Coronary artery (tissue), 2 donors: Measurements from ENCODE around the gene OPCML.

Experiments
- DNase-seq: peaks from one replicate; pipeline ENCODE4 v3.0.0-alpha.2; 2017; ENCODE audit warnings: low spot score
- H3K27ac ChIP-seq, 2 donors: fragments of 200-600 bp; sonication (generic); one replicate each; pipeline ENCODE4 v1.5.1; 2016 to 2019
- H3K4me3 ChIP-seq: fragments of 200-600 bp; sonication (generic); 2 replicates; pipeline ENCODE4 v1.5.1; 2016; ENCODE audit warnings: mild to moderate bottlenecking, moderate library complexity
- TF ChIP-seq, protein P1 (sequence below): fragments of 200-600 bp; sonication (generic); IDR thresholded peaks from one replicate; pipeline ENCODE4 v1.5.1; 2019; ENCODE audit warnings: antibody characterized with exemption

Gene OPCML

DNA sequence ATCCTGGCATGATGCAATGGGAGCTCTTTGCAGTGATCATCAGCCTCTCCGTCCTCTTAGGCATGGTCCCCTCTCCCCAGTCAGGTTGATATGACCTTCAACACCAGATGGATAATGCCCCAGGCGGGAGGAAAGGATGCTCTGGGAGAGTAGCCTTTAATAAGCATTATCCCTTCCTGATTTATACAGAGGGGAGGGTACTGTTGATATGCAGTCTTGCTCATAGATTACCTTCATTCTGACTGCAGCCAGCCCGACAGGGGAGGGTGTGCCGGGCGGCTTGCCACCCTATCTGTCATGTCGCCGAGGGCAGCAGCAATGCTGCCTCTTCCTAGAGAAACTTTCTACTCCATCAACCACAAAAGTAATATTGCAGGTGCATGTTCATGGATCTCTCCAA lies 497.4 kb downstream of the OPCML start:
- H3K4me3 ChIP-seq, result no peak overlapping the region
- TF ChIP-seq, protein P1, sequence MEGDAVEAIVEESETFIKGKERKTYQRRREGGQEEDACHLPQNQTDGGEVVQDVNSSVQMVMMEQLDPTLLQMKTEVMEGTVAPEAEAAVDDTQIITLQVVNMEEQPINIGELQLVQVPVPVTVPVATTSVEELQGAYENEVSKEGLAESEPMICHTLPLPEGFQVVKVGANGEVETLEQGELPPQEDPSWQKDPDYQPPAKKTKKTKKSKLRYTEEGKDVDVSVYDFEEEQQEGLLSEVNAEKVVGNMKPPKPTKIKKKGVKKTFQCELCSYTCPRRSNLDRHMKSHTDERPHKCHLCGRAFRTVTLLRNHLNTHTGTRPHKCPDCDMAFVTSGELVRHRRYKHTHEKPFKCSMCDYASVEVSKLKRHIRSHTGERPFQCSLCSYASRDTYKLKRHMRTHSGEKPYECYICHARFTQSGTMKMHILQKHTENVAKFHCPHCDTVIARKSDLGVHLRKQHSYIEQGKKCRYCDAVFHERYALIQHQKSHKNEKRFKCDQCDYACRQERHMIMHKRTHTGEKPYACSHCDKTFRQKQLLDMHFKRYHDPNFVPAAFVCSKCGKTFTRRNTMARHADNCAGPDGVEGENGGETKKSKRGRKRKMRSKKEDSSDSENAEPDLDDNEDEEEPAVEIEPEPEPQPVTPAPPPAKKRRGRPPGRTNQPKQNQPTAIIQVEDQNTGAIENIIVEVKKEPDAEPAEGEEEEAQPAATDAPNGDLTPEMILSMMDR, result no peak
- DNase-seq, result no peak

DNA sequence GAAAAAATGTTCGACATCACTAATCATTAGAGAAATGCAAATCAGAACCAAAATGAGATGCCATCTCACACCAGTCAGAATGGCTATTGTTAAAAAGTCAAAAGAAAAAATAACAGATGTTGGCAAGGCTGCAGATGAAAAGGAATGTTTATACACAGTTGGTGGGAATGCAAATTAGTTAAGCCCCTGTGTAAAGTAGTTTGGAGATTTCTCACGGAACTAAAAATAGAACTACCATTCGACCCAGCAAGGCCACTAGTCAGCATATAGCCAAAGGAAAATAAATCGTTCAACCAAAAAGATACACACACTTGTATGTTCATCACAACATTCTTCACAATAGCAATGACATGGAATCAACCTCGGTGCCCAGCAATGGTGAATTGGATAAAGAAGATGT lies 503.2 kb downstream of the OPCML start:
- DNase-seq, result no peak
- Histone ChIP-seq H3K4me3 (no peak overlapping the region), H3K27ac (no peak overlapping the region)
- TF ChIP-seq, protein P1, result no peak

More for the DNA sequence above, 497.4 kb downstream of the OPCML start:
- H3K27ac ChIP-seq, result no peak overlapping the region

DNA sequence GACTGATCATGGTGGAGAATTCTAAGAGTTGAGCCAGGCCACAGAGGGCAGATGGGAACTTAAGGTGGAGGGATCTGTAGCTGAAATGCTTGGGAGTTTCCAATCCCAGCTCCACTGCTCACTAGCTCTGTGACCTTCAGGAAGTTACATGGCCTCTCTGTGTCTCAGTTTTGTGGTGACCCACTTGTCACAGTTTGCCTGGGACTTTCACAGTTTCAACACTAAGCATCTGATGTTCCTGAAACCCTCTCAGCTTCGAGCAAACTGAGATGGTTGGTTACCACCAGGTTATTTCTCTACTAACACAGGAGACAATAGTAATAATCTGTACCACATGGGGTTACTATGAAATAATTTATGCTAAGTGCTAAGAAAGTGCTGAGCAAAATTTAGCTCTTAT lies 505.3 kb downstream of the OPCML start:
- TF ChIP-seq, protein P1, result no peak
- no peak for DNase-seq
- Histone ChIP-seq H3K4me3 (no peak overlapping the region), H3K27ac (no peak overlapping the region)

DNA sequence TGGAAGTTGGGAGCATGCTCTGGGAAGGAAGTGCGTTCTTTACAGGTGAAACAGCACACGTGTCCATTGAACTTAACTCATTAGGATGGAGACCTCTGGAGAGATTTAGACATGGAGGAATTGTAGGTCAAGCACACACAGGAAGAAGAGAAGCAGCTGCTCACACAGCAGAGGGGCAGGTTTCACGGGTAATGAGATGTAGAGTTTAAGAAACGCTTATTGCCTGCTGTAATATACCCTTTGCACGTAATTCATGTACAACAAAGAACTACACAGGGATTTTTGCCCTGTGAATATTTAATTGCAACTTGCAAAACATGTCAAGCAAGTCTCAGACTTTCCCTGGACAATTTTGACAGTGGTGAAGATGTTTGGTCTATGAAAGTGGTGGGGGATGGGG lies 508.0 kb downstream of the OPCML start:
- DNase-seq, result no peak
- Histone ChIP-seq H3K4me3 (no peak overlapping the region), H3K27ac (no peak overlapping the region)
- TF ChIP-seq, protein P1, result no peak

DNA sequence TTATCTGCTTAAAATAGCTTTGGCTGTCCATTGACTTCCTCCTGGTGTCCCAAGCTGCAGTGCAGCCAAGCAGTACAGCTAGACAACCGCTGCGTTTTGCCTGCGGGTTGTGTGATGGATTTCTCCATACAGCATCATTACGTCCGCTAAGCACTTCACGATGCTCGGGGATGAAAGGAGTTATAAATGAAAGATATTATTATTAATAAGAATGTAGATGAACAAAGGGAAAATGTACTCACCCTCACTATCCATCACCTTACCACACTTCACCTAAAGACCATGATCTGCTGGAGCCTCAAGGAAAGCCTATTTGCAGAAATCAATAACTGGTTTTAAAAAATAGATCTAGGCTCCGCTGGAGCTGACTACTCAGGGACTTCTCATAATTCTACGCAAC lies 509.1 kb downstream of the OPCML start:
- H3K27ac ChIP-seq, result no peak overlapping the region
- TF ChIP-seq, protein P1, result no peak
- DNase-seq, result no peak
- H3K4me3 ChIP-seq, result no peak overlapping the region

DNA sequence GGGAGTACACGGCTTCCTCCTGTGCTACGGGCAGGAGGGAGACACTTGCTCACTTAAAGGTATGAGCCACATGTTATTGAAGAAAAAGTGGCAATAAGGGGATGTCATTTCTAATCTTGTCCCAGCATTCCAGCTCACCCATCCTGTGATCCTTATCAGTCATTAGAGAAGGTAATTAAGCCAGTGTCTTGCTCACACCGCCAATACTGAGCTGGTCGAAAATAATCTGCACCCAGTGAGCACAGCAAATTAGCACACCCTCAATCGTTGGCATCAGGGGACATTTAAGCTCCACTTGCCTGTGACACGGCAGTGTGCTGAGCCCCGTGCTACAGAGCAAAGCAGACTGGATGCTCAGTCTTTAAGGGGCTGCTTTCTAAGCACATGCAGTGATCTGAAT lies 510.7 kb downstream of the OPCML start:
- no peak overlapping the region for H3K4me3 ChIP-seq

DNA sequence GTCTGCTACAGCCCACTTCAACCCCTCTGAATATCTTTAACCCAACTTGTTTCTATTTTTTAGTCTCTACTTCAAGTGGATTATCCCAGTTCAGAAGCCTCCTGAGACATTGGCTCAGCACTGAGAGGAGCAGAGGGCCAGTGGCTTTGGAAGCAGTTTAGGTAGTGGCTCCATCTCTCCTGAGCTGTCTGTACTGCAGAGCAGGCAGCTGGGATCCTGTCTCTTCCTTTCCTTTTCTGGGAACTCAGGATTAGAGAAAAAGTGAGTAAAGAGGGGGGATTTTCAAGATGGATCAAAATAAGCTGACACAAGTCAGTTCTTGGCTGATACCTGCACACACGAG lies 512.0 kb downstream of the OPCML start:
- no peak for DNase-seq
- Histone ChIP-seq H3K27ac (no peak overlapping the region), H3K4me3 (no peak overlapping the region)
- TF ChIP-seq, protein P1, result no peak

More for the DNA sequence above, 510.7 kb downstream of the OPCML start:
- TF ChIP-seq, protein P1, result no peak
- no peak overlapping the region for H3K27ac ChIP-seq
- no peak for DNase-seq
